Breast epithelium (tissue), 3 donors: ENCODE data around the gene TNFRSF12A.

Experiments
- CTCF ChIP-seq, 3 donors: fragments of 450-650 bp; IDR thresholded peaks; one replicate each; pipeline ENCODE4 v1.5.1; 2016 to 2017; ENCODE audit warnings: antibody characterized with exemption in 3 of 3, mild to moderate bottlenecking in 3 of 3, moderate library complexity in 3 of 3
- POLR2A ChIP-seq: fragments of 450-650 bp; IDR thresholded peaks from one replicate; pipeline ENCODE4 v1.6.1; 2016; ENCODE audit warnings: antibody characterized with exemption, mild to moderate bottlenecking, moderate library complexity
- POLR2AphosphoS5 ChIP-seq, 3 donors: sonication (generic); formaldehyde crosslinking; IDR thresholded peaks; one replicate each; pipeline ENCODE4 v1.6.1; 2017; ENCODE audit warnings: antibody characterized with exemption in 3 of 3

GRCh38 chr16:3056336-3057180, 36.4 kb downstream of the TNFRSF12A start:
- TF ChIP-seq CTCF (IDR thresholded peaks at IDR 0.05): no peak
- no peak for TF ChIP-seq POLR2AphosphoS5 (IDR thresholded peaks at IDR 0.05)
- TF ChIP-seq POLR2A: no peak
